Panc1 (cell line): ENCODE results near the gene RACK1. TPM values are rescaled to one million over a fixed set of nuclear protein-coding genes. Genes with fewer than 3 reads are reported as not detected.
A peak's percentile ranks its signal among the peaks of the same experiment; 100 is the strongest.
"Not testable (repeated sequence)": the region's sequence is repeated elsewhere in the genome, so short reads cannot be mapped to it uniquely, and the experiment has no call there.

Experiments
- ATAC-seq: fragments of 200-7000 bp; cut with Tn5 transposase; 2 replicates; pipeline ENCODE4 v1.9.1; 2020; ENCODE audit warnings: mild to moderate bottlenecking, moderate library complexity
- Bru-seq: library from RNA; stranded (reverse); fragments of 400-500 nt; gene quantifications from one replicate; lab custom pipeline; 2021; lab: Mats Ljungman, UMichigan
- BruChase-seq, 2 experiments: library from RNA; stranded (reverse); fragments of 400-500 nt; gene quantifications; one replicate each; lab custom pipeline; 2021; lab: Mats Ljungman, UMichigan
- BruUV-seq: library from RNA; stranded (reverse); fragments of 400-500 nt; replicated peaks from 2 replicates; lab custom pipeline; 2021; lab: Mats Ljungman, UMichigan
- CTCF ChIA-PET: fragments of 300-600 bp; sonication (Branson Sonifier 250); formaldehyde crosslinking; loops from one replicate; lab custom pipeline; 2022; ENCODE audit warnings: antibody characterized with exemption; lab: Charles Lee
- POLR2A ChIA-PET: fragments of 300-600 bp; sonication (Branson Sonifier 250); formaldehyde crosslinking; loops from one replicate; lab custom pipeline; 2022; ENCODE audit warnings: antibody characterized with exemption; lab: Charles Lee
- DNase-seq: peaks from one replicate; pipeline ENCODE4 v3.0.0-alpha.2; 2010; ENCODE audit warnings: low read depth, low spot score
- H3K27ac ChIP-seq: 2 replicates; pipeline ENCODE4 v1.5.1; 2011; ENCODE audit warnings: mild to moderate bottlenecking, low read length, inconsistent platforms
- H3K27me3 ChIP-seq: fragments of 200-500 bp; sonication (Bioruptor generic); 2 replicates; pipeline ENCODE4 v1.6.0; 2014; ENCODE audit warnings: low read length, inconsistent platforms; ENCODE audit not compliant: control insufficient read depth, insufficient read depth
- H3K36me3 ChIP-seq: fragments of 200-500 bp; sonication (Bioruptor generic); 2 replicates; pipeline ENCODE4 v1.5.1; 2014; ENCODE audit warnings: inconsistent platforms, mild to moderate bottlenecking, low read length, moderate library complexity; ENCODE audit not compliant: control insufficient read depth, insufficient read depth
- H3K4me1 ChIP-seq: 2 replicates; pipeline ENCODE4 v1.5.1; 2011; ENCODE audit warnings: inconsistent platforms, mild to moderate bottlenecking, low read length, moderate library complexity; ENCODE audit not compliant: control insufficient read depth, insufficient read depth
- H3K4me3 ChIP-seq, 2 experiments: 2 replicates each; pipeline ENCODE4 v1.5.1; 2011 to 2012; ENCODE audit warnings: low read depth in 2 of 2, low read length in 2 of 2, mild to moderate bottlenecking in 2 of 2, inconsistent platforms in 1 of 2, moderate library complexity in 1 of 2
- H3K9me3 ChIP-seq: fragments of 200-500 bp; sonication (Bioruptor generic); 2 replicates; pipeline ENCODE4 v1.5.1; 2014; ENCODE audit warnings: low read depth, mild to moderate bottlenecking, inconsistent platforms, low read length, moderate library complexity; ENCODE audit not compliant: control insufficient read depth, insufficient read depth
- CTCF ChIP-seq: fragments of 450-650 bp; IDR thresholded peaks from 2 replicates; pipeline ENCODE4 v1.5.1; 2017; ENCODE audit warnings: mild to moderate bottlenecking
- POLR2AphosphoS5 ChIP-seq: IDR thresholded peaks from 2 replicates; pipeline ENCODE4 v1.6.1; 2012; ENCODE audit warnings: mild to moderate bottlenecking, low read depth, low read length, moderate library complexity
- REST ChIP-seq, 2 experiments: IDR thresholded peaks; 2 replicates each; pipeline ENCODE4 v1.6.1; 2011 to 2012; ENCODE audit warnings: low read depth in 2 of 2, control low read depth in 1 of 2, low read length in 1 of 2, mild to moderate bottlenecking in 1 of 2, moderate library complexity in 1 of 2; ENCODE audit not compliant: insufficient read depth in 1 of 2
- SIN3A ChIP-seq: IDR thresholded peaks from 2 replicates; pipeline ENCODE4 v1.6.1; 2012; ENCODE audit warnings: low read depth, mild to moderate bottlenecking, low read length, moderate library complexity, borderline replicate concordance; ENCODE audit not compliant: insufficient read depth
- TCF7L2 ChIP-seq: IDR thresholded peaks from 2 replicates; pipeline ENCODE4 v1.6.1; 2011; ENCODE audit warnings: mild to moderate bottlenecking, low read depth, low read length, inconsistent platforms
- in situ Hi-C: cut with HindIII; loops from 2 replicates; pipeline ENCODE4 v1.10.0; 2016; ENCODE audit warnings: low sequenced_read_pairs, low pct_unique_long_range_greater_than_20kb
- intact Hi-C: fragments of 100-400 bp; cut with micrococcal nuclease; formaldehyde crosslinking; loops from one replicate; pipeline ENCODE4 v1.10.0; 2022; ENCODE audit not compliant: unreplicated experiment
- long read RNA-seq: library from polyadenylated mRNA; unstranded; transcript quantifications from one replicate; pipeline ENCODE4 v2.0.0, GENCODE V29; 2021; ENCODE audit not compliant: unreplicated experiment
- polyA plus RNA-seq: library from polyadenylated mRNA; unstranded; fragments of >200 nt; gene quantifications from one replicate; pipeline ENCODE4 v1.2.1, GENCODE V29; 2012; ENCODE audit warnings: missing spikeins; ENCODE audit not compliant: insufficient read length
- total RNA-seq: library from RNA; stranded (reverse); gene quantifications from one replicate; pipeline ENCODE4 v1.2.1, GENCODE V29; 2021; ENCODE audit not compliant: unreplicated experiment

The RACK1 gene
- total RNA-seq, result 1,623 TPM
- polyA plus RNA-seq, result 2,695 TPM
- percentile 99 among the genes with signal in this experiment for Bru-seq, nascent RNA
- BruChase-seq, experiment 1, labeled RNA remaining after a 2-hour chase, result percentile 98 among the genes with signal in this experiment
- BruChase-seq, experiment 2, labeled RNA remaining after a 6-hour chase, result percentile 99 among the genes with signal in this experiment
- long read RNA-seq, transcript RACK1-227 (8 exons, 1,403 nt), result major isoform, 718 of 791 reads
- long read RNA-seq, transcript RACK1-233 (3 exons, 791 nt), result minor isoform, 21 of 791 reads
- long read RNA-seq, transcript RACK1-230 (7 exons, 1,651 nt), result minor isoform, 6 of 791 reads
- long read RNA-seq, partial matches to known transcripts, result 15 of 791 reads
- long read RNA-seq, other reads (novel, unspliced or antisense), result 23 of 791 reads

- peak within 1 kb of the TSS; percentile 99 for H3K27ac ChIP-seq
- ChIA-PET CTCF (no interaction called here), POLR2A (interaction anchor here (0.6 to 1.0 kb wide), 2 partner anchors 20 to 52 kb away, joined by 4 to 9 read pairs; partner anchors contain the start of gene TRIM41)
- no peaks in the 10 kb centered on the region for H3K9me3 ChIP-seq
- ATAC-seq (peak; percentile 79), DNase-seq (peak; percentile 89)
- no TSS peak for BruUV-seq
- intact Hi-C loops (no loop called here), in situ Hi-C loops (no loop called here)
- TF ChIP-seq POLR2AphosphoS5, result peak; percentile 97
- TF ChIP-seq REST (IDR thresholded peaks at IDR 0.05; ENCODE audit: insufficient read depth in 1 of 2, low read depth in 2 of 2, low read length in 1 of 2), result peak; percentile 38 to 48; a peak in 1 of 4 replicates
- TF ChIP-seq CTCF, result no peak
- no peak; the same call in 1 of the 2 replicates for TF ChIP-seq SIN3A
- peak; percentile 66 for TF ChIP-seq TCF7L2
- H3K4me3 ChIP-seq, result peak within 1 kb of the TSS; percentile 78 to 97
- H3K36me3 ChIP-seq, result peaks cover 26% of the 10 kb centered on the region
- no peaks in the 10 kb centered on the region for H3K27me3 ChIP-seq
- H3K4me1 ChIP-seq, result peaks cover 32% of the 10 kb centered on the region
Observed at GRCh38 chr5:181243564-181244343, at the start of gene RACK1. RACK1 (minus strand) TSS chr5:181243906; CDS start chr5:181243800, 106 bp downstream.

GRCh38 chr5:181287331-181287730 lies 43.6 kb upstream of the RACK1 start:
- CTCF ChIA-PET, H3K4me1 ChIP-seq, in situ Hi-C loops, H3K27ac ChIP-seq, H3K9me3 ChIP-seq, ATAC-seq, DNase-seq, intact Hi-C loops, H3K4me3 ChIP-seq, BruUV-seq, POLR2A ChIA-PET, H3K27me3 ChIP-seq, H3K36me3 ChIP-seq: not testable (repeated sequence)

- ATAC-seq, H3K27me3 ChIP-seq, CTCF ChIA-PET, BruUV-seq, H3K36me3 ChIP-seq, H3K27ac ChIP-seq, H3K9me3 ChIP-seq, H3K4me1 ChIP-seq, POLR2A ChIA-PET, intact Hi-C loops, H3K4me3 ChIP-seq, in situ Hi-C loops, DNase-seq: not testable (repeated sequence)
Observed at GRCh38 chr5:181285962-181286705, 42.4 kb upstream of the RACK1 start.
